Panc1 (cell line): Measurements from ENCODE around the gene SETD3. TPM values are rescaled to one million over a fixed set of nuclear protein-coding genes. Genes with fewer than 3 reads are reported as not detected.

Experiments
- ATAC-seq: fragments of 200-7000 bp; cut with Tn5 transposase; 2 replicates; pipeline ENCODE4 v1.9.1; 2020; ENCODE audit warnings: mild to moderate bottlenecking, moderate library complexity
- BruUV-seq: library from RNA; stranded (reverse); fragments of 400-500 nt; replicated peaks from 2 replicates; lab custom pipeline; 2021; lab: Mats Ljungman, UMichigan
- CTCF ChIA-PET: fragments of 300-600 bp; sonication (Branson Sonifier 250); formaldehyde crosslinking; loops from one replicate; lab custom pipeline; 2022; ENCODE audit warnings: antibody characterized with exemption; lab: Charles Lee
- POLR2A ChIA-PET: fragments of 300-600 bp; sonication (Branson Sonifier 250); formaldehyde crosslinking; loops from one replicate; lab custom pipeline; 2022; ENCODE audit warnings: antibody characterized with exemption; lab: Charles Lee
- DNase-seq: peaks from one replicate; pipeline ENCODE4 v3.0.0-alpha.2; 2010; ENCODE audit warnings: low read depth, low spot score
- H3K27ac ChIP-seq: 2 replicates; pipeline ENCODE4 v1.5.1; 2011; ENCODE audit warnings: mild to moderate bottlenecking, low read length, inconsistent platforms
- H3K27me3 ChIP-seq: fragments of 200-500 bp; sonication (Bioruptor generic); 2 replicates; pipeline ENCODE4 v1.6.0; 2014; ENCODE audit warnings: low read length, inconsistent platforms; ENCODE audit not compliant: control insufficient read depth, insufficient read depth
- H3K36me3 ChIP-seq: fragments of 200-500 bp; sonication (Bioruptor generic); 2 replicates; pipeline ENCODE4 v1.5.1; 2014; ENCODE audit warnings: inconsistent platforms, mild to moderate bottlenecking, low read length, moderate library complexity; ENCODE audit not compliant: control insufficient read depth, insufficient read depth
- H3K4me1 ChIP-seq: 2 replicates; pipeline ENCODE4 v1.5.1; 2011; ENCODE audit warnings: inconsistent platforms, mild to moderate bottlenecking, low read length, moderate library complexity; ENCODE audit not compliant: control insufficient read depth, insufficient read depth
- H3K4me3 ChIP-seq, 2 experiments: 2 replicates each; pipeline ENCODE4 v1.5.1; 2011 to 2012; ENCODE audit warnings: low read depth in 2 of 2, low read length in 2 of 2, mild to moderate bottlenecking in 2 of 2, inconsistent platforms in 1 of 2, moderate library complexity in 1 of 2
- H3K9me3 ChIP-seq: fragments of 200-500 bp; sonication (Bioruptor generic); 2 replicates; pipeline ENCODE4 v1.5.1; 2014; ENCODE audit warnings: low read depth, mild to moderate bottlenecking, inconsistent platforms, low read length, moderate library complexity; ENCODE audit not compliant: control insufficient read depth, insufficient read depth
- POLR2AphosphoS5 ChIP-seq: IDR thresholded peaks from 2 replicates; pipeline ENCODE4 v1.6.1; 2012; ENCODE audit warnings: mild to moderate bottlenecking, low read depth, low read length, moderate library complexity
- SIN3A ChIP-seq: IDR thresholded peaks from 2 replicates; pipeline ENCODE4 v1.6.1; 2012; ENCODE audit warnings: low read depth, mild to moderate bottlenecking, low read length, moderate library complexity, borderline replicate concordance; ENCODE audit not compliant: insufficient read depth
- TCF7L2 ChIP-seq: IDR thresholded peaks from 2 replicates; pipeline ENCODE4 v1.6.1; 2011; ENCODE audit warnings: mild to moderate bottlenecking, low read depth, low read length, inconsistent platforms
- in situ Hi-C: cut with HindIII; loops from 2 replicates; pipeline ENCODE4 v1.10.0; 2016; ENCODE audit warnings: low sequenced_read_pairs, low pct_unique_long_range_greater_than_20kb
- intact Hi-C: fragments of 100-400 bp; cut with micrococcal nuclease; formaldehyde crosslinking; loops from one replicate; pipeline ENCODE4 v1.10.0; 2022; ENCODE audit not compliant: unreplicated experiment
- total RNA-seq: library from RNA; stranded (reverse); gene quantifications from one replicate; pipeline ENCODE4 v1.2.1, GENCODE V29; 2021; ENCODE audit not compliant: unreplicated experiment
- TF ChIP-seq, protein P1 (sequence below), 2 experiments: IDR thresholded peaks; 2 replicates each; pipeline ENCODE4 v1.6.1; 2011 to 2012; ENCODE audit warnings: low read depth in 2 of 2, control low read depth in 1 of 2, low read length in 1 of 2, mild to moderate bottlenecking in 1 of 2, moderate library complexity in 1 of 2; ENCODE audit not compliant: insufficient read depth in 1 of 2
- TF ChIP-seq, protein P2 (sequence below): fragments of 450-650 bp; IDR thresholded peaks from 2 replicates; pipeline ENCODE4 v1.5.1; 2017; ENCODE audit warnings: mild to moderate bottlenecking

Gene SETD3
- total RNA-seq, 1 experiment from 2014 or later: 51.1 TPM

DNA sequence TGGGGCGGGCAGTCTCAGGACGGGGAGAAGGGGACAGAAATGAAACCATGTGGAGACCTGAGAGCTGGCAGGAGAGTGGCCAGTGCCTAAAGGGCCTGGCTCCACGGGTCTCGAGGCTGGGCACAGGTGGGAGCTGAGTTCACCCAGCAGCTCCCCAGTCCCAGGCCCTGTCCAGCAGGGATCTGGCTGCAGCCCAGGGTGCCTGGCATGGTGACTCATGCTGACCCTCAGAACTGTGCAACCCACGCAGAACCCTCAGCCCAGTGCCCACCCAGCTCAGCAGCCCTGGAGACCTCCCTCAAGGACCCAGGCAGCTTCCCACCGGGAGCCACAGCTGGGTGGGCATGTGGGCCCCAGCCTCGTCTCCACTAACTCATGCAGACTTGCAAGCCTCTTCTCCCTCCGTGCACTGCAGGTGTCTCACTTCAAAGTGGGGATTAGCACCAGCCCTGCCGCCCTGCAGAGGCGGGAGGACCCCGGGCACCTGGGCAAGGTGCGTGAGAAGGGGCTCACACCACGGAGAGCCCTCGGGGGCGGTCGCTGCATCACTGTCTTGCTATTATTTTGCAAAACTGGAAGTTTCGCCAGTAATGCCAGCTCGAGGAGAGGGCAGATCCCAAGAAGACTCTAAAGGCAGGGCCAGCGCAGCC is 46.9 kb upstream of the SETD3 start:
- Histone ChIP-seq H3K27ac (no peak overlapping the region; the same call in 1 of the 2 replicates), H3K27me3 (no peaks in the 10 kb centered on the region), H3K4me3 (no peak overlapping the region), H3K4me1 (peaks cover 69% of the 10 kb centered on the region), H3K9me3 (no peaks in the 10 kb centered on the region), H3K36me3 (no peaks in the 10 kb centered on the region)
- intact Hi-C loops: no loop called here
- no TSS peak for BruUV-seq
- ChIA-PET CTCF (no interaction called here), POLR2A (no interaction called here)
- TF ChIP-seq, protein P1, sequence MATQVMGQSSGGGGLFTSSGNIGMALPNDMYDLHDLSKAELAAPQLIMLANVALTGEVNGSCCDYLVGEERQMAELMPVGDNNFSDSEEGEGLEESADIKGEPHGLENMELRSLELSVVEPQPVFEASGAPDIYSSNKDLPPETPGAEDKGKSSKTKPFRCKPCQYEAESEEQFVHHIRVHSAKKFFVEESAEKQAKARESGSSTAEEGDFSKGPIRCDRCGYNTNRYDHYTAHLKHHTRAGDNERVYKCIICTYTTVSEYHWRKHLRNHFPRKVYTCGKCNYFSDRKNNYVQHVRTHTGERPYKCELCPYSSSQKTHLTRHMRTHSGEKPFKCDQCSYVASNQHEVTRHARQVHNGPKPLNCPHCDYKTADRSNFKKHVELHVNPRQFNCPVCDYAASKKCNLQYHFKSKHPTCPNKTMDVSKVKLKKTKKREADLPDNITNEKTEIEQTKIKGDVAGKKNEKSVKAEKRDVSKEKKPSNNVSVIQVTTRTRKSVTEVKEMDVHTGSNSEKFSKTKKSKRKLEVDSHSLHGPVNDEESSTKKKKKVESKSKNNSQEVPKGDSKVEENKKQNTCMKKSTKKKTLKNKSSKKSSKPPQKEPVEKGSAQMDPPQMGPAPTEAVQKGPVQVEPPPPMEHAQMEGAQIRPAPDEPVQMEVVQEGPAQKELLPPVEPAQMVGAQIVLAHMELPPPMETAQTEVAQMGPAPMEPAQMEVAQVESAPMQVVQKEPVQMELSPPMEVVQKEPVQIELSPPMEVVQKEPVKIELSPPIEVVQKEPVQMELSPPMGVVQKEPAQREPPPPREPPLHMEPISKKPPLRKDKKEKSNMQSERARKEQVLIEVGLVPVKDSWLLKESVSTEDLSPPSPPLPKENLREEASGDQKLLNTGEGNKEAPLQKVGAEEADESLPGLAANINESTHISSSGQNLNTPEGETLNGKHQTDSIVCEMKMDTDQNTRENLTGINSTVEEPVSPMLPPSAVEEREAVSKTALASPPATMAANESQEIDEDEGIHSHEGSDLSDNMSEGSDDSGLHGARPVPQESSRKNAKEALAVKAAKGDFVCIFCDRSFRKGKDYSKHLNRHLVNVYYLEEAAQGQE (IDR thresholded peaks at IDR 0.05; ENCODE audit: insufficient read depth in 1 of 2, low read depth in 2 of 2, low read length in 1 of 2): no peak
- TF ChIP-seq SIN3A (no peak), TCF7L2 (no peak), POLR2AphosphoS5 (no peak)
- TF ChIP-seq, protein P2, sequence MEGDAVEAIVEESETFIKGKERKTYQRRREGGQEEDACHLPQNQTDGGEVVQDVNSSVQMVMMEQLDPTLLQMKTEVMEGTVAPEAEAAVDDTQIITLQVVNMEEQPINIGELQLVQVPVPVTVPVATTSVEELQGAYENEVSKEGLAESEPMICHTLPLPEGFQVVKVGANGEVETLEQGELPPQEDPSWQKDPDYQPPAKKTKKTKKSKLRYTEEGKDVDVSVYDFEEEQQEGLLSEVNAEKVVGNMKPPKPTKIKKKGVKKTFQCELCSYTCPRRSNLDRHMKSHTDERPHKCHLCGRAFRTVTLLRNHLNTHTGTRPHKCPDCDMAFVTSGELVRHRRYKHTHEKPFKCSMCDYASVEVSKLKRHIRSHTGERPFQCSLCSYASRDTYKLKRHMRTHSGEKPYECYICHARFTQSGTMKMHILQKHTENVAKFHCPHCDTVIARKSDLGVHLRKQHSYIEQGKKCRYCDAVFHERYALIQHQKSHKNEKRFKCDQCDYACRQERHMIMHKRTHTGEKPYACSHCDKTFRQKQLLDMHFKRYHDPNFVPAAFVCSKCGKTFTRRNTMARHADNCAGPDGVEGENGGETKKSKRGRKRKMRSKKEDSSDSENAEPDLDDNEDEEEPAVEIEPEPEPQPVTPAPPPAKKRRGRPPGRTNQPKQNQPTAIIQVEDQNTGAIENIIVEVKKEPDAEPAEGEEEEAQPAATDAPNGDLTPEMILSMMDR: no peak
- DNase-seq (no peak), ATAC-seq (no peak)
- in situ Hi-C loops: no loop called here

DNA sequence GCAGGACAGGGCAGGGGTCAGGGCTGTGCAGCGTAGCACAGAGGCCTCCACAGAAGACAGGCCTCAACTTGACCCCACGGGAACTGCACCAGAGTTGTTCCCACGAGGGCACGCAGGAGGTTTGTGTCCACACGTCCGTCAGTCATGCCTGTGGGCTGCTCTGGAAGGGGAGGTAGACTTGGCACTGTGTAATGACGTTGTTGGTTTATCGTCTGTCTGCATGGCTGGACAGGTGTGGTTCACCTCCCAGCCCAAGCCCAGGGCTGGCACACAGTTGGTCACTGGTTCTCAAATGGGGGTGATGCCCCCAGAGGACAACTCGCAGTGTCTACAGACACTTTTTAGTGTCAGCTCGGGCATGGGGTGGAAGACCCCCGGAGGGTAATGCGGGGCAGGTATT is 46.4 kb upstream of the SETD3 start:
- DNase-seq (no peak), ATAC-seq (no peak)
- TF ChIP-seq POLR2AphosphoS5: no peak
- no peak for TF ChIP-seq TCF7L2
- TF ChIP-seq, protein P1 (IDR thresholded peaks at IDR 0.05; ENCODE audit: insufficient read depth in 1 of 2, low read depth in 2 of 2, low read length in 1 of 2): no peak
- TF ChIP-seq, protein P2: no peak
- no peak for TF ChIP-seq SIN3A
- ChIA-PET CTCF (no interaction called here), POLR2A (no interaction called here)
- Histone ChIP-seq H3K36me3 (no peaks in the 10 kb centered on the region), H3K4me3 (no peak overlapping the region), H3K9me3 (no peaks in the 10 kb centered on the region), H3K27me3 (no peaks in the 10 kb centered on the region), H3K27ac (no peak overlapping the region; the same call in 1 of the 2 replicates), H3K4me1 (peaks cover 74% of the 10 kb centered on the region)
- intact Hi-C loops: no loop called here
- no TSS peak for BruUV-seq
- in situ Hi-C loops: no loop called here
